GM12874 (cell line): ENCODE results near the gene DCAF17.

Experiments
- TF ChIP-seq, protein P1 (sequence below): IDR thresholded peaks from 2 replicates; pipeline ENCODE4 v1.5.1; 2011; ENCODE audit warnings: low read depth, mild to moderate bottlenecking, control low read depth, low read length, moderate library complexity; ENCODE audit not compliant: insufficient read depth

The DCAF17 gene, protein sequence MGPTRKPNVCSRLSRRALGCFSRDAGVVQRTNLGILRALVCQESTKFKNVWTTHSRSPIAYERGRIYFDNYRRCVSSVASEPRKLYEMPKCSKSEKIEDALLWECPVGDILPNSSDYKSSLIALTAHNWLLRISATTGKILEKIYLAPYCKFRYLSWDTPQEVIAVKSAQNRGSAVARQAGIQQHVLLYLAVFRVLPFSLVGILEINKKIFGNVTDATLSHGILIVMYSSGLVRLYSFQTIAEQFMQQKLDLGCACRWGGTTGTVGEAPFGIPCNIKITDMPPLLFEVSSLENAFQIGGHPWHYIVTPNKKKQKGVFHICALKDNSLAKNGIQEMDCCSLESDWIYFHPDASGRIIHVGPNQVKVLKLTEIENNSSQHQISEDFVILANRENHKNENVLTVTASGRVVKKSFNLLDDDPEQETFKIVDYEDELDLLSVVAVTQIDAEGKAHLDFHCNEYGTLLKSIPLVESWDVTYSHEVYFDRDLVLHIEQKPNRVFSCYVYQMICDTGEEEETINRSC

DNA sequence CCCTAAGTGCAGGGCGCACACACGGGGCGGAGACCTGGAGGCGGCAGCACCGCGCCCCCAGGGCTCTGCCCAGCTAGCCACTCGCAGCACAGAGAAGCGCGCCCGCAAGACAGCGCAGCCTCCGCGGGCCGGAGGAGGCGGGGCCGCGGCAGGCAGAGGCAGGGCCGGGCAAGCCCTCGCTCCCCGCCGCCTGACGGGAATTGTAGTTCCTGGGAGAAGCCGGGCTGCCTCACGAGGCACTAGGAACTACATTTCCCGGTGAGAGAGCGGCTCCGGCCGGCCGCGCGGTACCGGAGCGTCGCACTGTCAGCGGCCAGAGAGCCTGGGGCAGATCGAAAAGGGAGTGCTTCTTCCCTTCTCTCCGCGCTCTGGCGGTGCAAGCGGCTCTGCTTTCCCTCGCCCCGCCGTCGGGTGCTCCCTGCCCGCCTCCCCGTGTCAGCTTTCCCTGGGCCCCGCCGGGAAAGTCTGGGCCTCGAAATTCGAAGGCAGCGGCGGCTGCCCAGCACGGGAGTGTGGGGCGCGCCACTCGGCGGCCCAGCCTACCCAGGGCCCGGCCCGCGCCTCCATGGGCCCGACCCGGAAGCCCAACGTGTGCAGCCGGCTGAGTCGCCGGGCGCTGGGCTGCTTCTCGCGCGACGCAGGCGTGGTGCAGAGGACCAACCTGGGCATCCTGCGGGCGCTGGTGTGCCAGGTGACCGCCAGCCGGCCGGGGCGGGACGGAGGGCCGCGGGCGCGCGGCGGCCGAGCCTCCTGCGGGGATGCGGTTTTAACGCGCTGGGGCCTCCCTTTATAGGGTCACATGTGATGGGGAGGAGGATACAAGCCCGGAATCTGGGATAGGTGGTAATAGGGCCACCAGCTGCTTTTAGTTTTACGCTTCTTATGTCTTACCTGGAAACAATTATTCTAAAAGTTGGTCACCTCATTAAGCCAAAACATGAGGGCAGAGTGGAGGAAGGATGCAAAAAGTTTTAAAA, at the start of gene DCAF17:
Gene DCAF17, plus strand, starts transcription at position 214 of the 977 bp plus-strand sequence. Its CDS starts 352 bp downstream, at position 566.
- TF ChIP-seq, protein P1, sequence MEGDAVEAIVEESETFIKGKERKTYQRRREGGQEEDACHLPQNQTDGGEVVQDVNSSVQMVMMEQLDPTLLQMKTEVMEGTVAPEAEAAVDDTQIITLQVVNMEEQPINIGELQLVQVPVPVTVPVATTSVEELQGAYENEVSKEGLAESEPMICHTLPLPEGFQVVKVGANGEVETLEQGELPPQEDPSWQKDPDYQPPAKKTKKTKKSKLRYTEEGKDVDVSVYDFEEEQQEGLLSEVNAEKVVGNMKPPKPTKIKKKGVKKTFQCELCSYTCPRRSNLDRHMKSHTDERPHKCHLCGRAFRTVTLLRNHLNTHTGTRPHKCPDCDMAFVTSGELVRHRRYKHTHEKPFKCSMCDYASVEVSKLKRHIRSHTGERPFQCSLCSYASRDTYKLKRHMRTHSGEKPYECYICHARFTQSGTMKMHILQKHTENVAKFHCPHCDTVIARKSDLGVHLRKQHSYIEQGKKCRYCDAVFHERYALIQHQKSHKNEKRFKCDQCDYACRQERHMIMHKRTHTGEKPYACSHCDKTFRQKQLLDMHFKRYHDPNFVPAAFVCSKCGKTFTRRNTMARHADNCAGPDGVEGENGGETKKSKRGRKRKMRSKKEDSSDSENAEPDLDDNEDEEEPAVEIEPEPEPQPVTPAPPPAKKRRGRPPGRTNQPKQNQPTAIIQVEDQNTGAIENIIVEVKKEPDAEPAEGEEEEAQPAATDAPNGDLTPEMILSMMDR, result no peak

DNA sequence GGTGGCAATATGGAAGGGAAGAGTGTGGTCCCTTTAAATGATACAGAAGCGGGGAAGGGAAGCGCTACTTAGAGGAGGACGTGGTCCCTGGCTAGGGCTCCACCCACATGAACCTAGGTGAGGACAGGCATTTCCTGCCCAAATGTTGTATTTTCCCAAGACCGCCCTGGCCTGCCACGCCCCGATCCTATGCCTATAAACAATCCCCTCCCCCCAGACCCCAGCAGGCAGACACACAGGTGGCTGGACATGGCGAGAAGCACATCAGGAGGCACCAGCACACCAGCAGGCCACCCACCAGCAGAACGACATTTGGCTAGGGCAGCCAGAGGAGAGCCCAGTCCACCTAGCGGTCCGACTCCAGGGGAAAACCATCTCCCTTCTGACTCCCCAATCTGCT, 47.4 kb upstream of the DCAF17 start:
- TF ChIP-seq, protein P1, result no peak

DNA sequence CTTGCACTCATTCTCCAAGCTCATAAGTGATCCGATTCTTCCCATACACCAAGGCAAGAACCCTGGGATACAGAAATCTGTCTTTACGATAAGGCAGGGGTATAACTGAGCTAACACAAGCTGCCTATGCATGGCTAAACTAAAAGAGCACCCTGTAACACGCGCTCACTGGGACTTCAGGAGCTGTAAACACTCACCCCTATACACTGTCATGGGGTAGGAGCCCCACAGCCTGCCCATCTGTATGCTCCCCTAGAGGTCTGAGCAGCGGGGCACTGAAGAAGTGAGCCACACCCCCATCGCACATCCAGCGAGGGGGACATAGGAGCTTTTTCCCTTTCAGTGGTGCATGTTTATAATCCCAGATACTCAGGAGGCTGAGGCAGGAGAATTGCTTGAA, 47.0 kb upstream of the DCAF17 start:
- TF ChIP-seq, protein P1, result no peak

DNA sequence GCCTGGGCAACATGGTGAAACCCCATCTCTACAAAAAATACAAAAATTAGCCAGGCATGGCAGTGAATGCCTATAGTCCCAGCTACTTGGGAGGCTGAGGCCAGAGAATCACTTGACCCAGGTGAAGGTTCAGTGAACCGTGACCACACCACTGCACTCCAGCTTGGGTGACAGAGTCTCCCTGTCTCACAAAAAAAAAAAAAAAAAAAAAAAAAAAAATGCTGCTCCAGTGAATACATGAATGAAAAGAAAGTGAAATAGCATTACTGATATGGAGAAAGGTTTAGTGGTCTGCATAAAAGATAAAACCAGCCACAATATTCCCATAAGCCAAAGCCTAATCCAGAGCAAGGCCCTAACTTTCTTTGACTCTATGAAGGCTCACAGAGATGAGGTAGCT, 44.7 kb upstream of the DCAF17 start:
- TF ChIP-seq, protein P1, result no peak

DNA sequence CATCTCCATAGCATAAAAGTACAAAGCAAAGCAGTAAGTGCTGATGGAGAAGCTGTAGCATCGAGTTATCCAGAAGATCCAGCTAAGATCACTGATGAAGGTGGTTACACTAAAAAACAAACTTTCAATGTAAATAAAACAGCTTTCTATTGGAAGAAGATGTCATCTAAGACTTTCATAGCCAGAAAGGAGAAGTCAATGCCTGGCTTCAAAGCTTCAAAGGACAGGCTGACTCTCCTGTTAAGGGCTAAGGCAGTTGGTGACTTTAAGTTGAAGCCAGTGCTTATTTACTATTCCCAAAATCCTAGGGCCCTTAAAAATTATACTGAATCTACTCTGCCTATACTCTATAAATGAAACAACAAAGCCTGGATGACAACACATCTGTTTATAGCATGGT, 44.2 kb upstream of the DCAF17 start:
- TF ChIP-seq, protein P1, result no peak

DNA sequence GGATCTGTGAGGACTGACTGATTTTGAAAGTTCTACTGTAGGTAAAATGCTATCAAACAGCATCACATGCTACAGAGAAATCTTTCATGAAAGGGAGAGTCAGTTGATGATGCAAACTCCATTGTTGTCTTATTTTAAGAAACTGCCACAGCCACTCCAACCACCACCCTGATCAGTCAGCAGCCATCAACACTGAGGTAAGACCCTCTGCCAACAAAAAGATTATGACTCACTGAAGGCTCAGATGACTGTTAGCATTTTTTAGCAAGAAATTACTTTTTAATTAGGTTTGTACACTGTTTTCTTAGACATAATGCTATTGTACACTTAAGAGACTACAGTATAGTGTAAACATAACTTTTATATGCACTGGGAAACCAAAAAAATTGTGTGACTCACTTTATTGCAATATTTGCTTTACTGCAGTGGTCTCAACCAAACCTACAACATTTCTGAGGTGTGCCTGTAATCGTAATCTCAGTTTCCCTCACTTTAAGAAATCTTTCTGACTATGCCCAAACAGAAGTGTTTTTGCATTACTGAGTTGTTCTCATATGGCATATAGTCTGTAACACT, 43.0 kb upstream of the DCAF17 start:
- TF ChIP-seq, protein P1, result no peak

DNA sequence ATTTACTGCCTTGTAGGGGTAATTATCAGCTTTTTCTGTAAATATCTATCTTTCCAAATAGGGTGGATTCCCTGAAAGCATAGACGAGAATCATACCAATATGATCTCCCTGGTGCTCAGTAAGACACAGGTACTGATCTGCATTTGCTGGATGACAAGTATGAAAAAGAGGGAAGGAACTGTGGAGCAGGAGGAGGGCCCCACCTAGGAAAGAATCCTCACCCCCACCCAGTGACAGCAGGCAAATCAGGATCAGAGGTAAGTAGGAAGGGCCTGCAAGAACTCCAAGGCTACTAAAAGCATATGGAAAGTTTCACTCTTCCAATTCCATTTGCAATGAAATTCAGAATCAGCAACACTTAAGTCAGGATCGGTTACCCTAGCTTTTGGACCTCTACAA, 42.5 kb upstream of the DCAF17 start:
- TF ChIP-seq, protein P1, result no peak
